ENCODE data around the gene GPATCH4. TPM values are rescaled to one million over a fixed set of nuclear protein-coding genes. Genes with fewer than 3 reads are reported as not detected.

The GPATCH4 gene
- total and polyA plus RNA-seq, 10 of the 15 experiments (the other 5 are each of a cell fraction or from before 2014, with no cell fraction given), result 35.5 to 111 (median 73.9) TPM

DNA sequence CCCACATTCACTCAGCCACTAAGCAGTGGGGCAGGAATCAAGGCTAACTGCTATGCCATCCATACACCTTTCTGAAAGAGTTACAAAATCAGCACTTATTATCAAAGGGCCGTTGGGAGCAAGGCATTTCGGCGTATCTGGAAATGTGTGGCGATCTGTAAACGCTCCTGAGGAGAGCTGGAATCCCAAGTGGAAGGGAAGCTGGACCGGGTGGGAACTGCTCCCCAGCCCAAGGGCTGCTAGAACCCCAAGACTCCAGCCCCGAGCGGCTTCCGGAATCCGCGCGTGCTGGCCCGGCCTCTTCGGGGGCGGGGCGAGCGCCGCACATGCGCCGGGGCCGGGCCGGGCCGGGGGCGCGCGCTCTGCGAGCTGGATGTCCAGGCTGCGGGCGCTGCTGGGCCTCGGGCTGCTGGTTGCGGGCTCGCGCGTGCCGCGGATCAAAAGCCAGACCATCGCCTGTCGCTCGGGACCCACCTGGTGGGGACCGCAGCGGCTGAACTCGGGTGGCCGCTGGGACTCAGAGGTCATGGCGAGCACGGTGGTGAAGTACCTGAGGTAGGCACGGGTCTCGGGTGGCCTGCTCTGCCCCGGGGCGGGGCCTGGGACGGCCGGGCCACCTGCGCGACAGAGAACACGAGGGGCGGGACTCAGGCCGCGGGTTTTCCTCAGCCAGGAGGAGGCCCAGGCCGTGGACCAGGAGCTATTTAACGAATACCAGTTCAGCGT is 9.7 kb downstream of the GPATCH4 start, which contains the start of gene NAXE (continued):
- TF ChIP-seq, protein P1, sequence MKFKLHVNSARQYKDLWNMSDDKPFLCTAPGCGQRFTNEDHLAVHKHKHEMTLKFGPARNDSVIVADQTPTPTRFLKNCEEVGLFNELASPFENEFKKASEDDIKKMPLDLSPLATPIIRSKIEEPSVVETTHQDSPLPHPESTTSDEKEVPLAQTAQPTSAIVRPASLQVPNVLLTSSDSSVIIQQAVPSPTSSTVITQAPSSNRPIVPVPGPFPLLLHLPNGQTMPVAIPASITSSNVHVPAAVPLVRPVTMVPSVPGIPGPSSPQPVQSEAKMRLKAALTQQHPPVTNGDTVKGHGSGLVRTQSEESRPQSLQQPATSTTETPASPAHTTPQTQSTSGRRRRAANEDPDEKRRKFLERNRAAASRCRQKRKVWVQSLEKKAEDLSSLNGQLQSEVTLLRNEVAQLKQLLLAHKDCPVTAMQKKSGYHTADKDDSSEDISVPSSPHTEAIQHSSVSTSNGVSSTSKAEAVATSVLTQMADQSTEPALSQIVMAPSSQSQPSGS (IDR thresholded peaks at IDR 0.05; ENCODE audit: low read length), result no peak
- TF ChIP-seq TBL1XR1 (IDR thresholded peaks at IDR 0.05; ENCODE audit: low read depth, low read length) (peak; percentile 4; the same call in 1 of the 2 replicates), TCF3 (IDR thresholded peaks at IDR 0.05; ENCODE audit: borderline replicate concordance, insufficient read depth, low read depth, low read length) (0 out of 2 replicates have a peak, but pooled peaks have one; percentile 33), NR2F1 (conservative IDR thresholded peaks at IDR 0.05) (peak; percentile 93), MXI1 (IDR thresholded peaks at IDR 0.05; ENCODE audit: low read depth, low read length) (no peak; the same call in none of the 2 replicates), KLF5 (IDR thresholded peaks at IDR 0.05; ENCODE audit: partially characterized antibody) (peak; percentile 15), MTA3 (IDR thresholded peaks at IDR 0.05; ENCODE audit: borderline replicate concordance, low read length) (no peak), RUNX3 (IDR thresholded peaks at IDR 0.05; ENCODE audit: low read length) (peak; percentile 4; the same call in 1 of the 2 replicates), HDAC6 (IDR thresholded peaks at IDR 0.05; ENCODE audit: unreplicated experiment) (peak; percentile 48)
- TF ChIP-seq, protein P2, sequence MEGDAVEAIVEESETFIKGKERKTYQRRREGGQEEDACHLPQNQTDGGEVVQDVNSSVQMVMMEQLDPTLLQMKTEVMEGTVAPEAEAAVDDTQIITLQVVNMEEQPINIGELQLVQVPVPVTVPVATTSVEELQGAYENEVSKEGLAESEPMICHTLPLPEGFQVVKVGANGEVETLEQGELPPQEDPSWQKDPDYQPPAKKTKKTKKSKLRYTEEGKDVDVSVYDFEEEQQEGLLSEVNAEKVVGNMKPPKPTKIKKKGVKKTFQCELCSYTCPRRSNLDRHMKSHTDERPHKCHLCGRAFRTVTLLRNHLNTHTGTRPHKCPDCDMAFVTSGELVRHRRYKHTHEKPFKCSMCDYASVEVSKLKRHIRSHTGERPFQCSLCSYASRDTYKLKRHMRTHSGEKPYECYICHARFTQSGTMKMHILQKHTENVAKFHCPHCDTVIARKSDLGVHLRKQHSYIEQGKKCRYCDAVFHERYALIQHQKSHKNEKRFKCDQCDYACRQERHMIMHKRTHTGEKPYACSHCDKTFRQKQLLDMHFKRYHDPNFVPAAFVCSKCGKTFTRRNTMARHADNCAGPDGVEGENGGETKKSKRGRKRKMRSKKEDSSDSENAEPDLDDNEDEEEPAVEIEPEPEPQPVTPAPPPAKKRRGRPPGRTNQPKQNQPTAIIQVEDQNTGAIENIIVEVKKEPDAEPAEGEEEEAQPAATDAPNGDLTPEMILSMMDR (IDR thresholded peaks at IDR 0.05 in 2 of 3, conservative IDR thresholded peaks at IDR 0.05 in 1 of 3; ENCODE audit: control insufficient read depth in 2 of 3, extremely low read depth in 1 of 3, insufficient read depth in 1 of 3, low read depth in 3 of 3, low read length in 3 of 3), result 0 out of 6 replicates have a peak, but pooled peaks of 1 of the 3 experiments have one; percentile 1
- TF ChIP-seq, protein P3, sequence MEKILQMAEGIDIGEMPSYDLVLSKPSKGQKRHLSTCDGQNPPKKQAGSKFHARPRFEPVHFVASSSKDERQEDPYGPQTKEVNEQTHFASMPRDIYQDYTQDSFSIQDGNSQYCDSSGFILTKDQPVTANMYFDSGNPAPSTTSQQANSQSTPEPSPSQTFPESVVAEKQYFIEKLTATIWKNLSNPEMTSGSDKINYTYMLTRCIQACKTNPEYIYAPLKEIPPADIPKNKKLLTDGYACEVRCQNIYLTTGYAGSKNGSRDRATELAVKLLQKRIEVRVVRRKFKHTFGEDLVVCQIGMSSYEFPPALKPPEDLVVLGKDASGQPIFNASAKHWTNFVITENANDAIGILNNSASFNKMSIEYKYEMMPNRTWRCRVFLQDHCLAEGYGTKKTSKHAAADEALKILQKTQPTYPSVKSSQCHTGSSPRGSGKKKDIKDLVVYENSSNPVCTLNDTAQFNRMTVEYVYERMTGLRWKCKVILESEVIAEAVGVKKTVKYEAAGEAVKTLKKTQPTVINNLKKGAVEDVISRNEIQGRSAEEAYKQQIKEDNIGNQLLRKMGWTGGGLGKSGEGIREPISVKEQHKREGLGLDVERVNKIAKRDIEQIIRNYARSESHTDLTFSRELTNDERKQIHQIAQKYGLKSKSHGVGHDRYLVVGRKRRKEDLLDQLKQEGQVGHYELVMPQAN (conservative IDR thresholded peaks at IDR 0.05), result peak; percentile 75
